Uterus (tissue), 2 donors: ENCODE data around the gene LYZ.

Experiments used
- CTCF ChIP-seq, 4 experiments: fragments of 200-600 bp in 2 of 4; fragments of 450-650 bp in 2 of 4; sonication (generic) in 2 of 4; IDR thresholded peaks; one replicate each; pipeline ENCODE4 v1.5.1; 2016 to 2019; ENCODE audit warnings: antibody characterized with exemption in 4 of 4, mild to moderate bottlenecking in 2 of 4, moderate library complexity in 1 of 4
- POLR2A ChIP-seq, 2 donors: fragments of 450-650 bp; IDR thresholded peaks; one replicate each; pipeline ENCODE4 v1.6.1; 2016; ENCODE audit warnings: antibody characterized with exemption in 2 of 2, mild to moderate bottlenecking in 1 of 2, moderate library complexity in 1 of 2

GRCh38 chr12:69350002-69350626 is 1.9 kb downstream of the LYZ start:
- TF ChIP-seq CTCF (IDR thresholded peaks at IDR 0.05) (no peak), POLR2A (IDR thresholded peaks at IDR 0.05) (no peak)
